Measurements from ENCODE around the gene ZNF576.
"Not testable (repeated sequence)": the region's sequence is repeated elsewhere in the genome, so short reads cannot be mapped to it uniquely, and the experiment has no call there.

Gene ZNF576, protein sequence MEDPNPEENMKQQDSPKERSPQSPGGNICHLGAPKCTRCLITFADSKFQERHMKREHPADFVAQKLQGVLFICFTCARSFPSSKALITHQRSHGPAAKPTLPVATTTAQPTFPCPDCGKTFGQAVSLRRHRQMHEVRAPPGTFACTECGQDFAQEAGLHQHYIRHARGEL
- 1.9 to 6.6 reads per million in 2 donors for total RNA-seq

DNA sequence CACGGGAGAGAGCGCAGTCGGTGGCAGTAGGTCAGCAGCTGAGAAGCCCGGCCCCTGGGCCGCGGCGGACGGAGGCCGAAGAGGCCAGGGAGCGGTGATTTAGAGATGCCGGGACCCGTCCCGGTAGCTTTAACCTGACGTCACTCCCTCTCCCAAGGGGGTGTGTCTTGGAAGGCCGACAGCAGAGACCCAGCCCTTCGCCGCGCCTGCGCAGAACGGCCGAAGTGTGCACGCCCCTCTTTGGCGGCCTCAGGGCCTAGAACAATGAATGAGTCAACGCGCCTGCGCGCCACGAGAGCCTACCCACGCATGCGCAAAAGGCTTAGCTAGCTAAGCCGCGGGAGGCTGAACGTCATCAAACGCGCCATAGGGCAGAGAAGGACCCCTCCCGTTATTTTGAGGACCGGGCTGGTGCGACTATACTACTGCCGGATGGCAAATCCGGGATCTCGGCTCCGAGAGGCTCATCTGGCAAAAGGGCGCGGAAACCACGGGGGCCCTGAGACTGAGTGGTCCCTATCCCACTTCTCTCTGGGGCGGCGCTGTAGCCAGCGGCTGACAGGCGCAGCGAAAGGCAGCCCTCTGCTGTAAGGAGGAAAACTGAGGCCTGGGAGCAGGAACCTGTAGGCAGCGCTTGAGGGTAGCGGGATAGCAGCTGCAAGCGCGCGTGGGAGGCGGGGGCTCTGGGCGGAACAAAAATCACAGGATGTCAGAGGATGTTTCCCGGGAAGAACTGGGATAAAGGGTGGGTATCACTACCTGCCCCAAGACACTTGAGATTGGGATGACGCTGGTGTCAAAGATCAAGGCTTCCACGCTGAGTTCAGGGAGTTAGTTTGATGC, at the start of gene ZNF576, which contains the start of gene IRGQ:
TSS of gene ZNF576 (plus strand) at position 597 of the 843 bp plus-strand sequence. CDS start 514 bp downstream, outside the sequence.
TSS of gene IRGQ (minus strand) at position 136 of the 843 bp plus-strand sequence. CDS start 796 bp downstream, outside the sequence.
- DNase-seq: peak; percentile 98 to 100 (median 99)

DNA sequence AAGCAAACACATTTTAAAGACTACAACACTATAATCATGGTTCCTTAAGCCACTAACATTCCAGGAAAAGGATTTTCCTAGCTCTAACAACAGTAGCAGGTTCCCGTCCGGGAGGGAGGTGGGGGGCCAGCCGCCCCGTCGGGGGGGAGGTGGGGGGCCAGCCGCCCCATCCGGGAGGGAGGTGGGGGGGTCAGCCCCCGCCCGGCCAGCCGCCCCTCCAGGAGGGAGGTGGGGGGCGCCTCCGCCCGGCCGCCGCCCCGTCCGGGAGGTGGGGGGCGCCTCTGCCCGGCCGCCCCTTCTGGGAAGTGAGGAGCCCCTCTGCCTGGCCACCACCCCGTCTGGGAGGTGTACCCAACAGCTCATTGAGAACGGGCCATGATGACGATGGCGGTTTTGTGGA, 48.5 kb upstream of the ZNF576 start:
- not testable (repeated sequence) for DNase-seq

DNA sequence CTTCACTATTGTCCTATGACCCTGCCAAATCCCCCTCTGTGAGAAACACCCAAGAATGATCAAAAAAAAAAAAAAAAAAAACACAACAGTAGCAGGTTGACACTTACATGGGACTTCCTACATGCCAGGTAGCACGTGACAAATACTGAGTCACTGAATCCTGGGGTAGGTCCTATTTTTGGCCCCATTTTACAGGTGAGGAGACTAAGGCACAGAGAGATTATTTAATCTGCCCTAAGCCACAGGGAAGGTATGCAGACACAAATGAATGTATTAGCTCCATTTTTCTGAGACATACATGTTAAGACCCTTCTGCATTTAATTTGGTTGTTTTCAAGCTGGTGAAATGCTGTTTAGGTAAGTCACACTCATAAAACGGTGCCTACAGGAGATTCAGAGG, 47.7 kb upstream of the ZNF576 start:
- no peak for DNase-seq

DNA sequence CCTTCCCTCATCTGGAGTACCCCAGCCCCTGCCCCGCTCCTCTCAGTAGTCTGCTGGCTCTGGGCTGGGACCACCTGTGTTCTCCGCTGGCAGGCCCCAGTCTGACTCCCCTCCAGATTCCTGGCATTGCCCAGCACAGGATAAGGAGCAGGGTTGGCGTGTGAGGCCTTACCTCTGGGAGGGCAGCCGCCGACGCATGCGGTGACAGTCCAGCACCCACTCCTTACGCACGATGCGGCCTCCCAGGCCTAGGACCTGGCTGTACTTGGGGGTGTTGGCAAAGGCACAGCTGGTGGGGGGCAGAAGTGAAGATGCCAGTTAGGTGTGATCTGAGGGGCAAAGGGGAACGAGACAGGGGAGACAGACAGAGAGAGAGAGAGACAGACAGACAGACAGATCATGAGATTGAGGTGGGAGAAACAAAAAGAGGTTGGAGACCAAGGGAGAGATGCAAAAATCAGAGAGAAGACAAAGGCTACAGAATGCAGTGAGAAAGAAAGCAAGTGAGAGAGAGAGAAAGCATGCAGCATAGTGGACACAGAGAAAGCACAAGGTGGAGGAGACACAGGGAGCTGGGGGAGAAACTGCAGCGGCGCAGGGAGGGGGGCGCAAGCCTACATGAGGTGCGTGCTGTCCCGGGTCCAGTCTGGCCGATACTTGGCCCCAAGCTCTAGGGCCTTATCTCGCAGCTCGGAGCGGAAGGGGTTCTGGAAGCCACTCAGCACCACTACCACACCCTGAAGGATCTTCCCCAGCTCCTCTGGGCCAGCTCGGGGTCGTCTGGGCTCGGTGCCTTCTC, 44.8 kb upstream of the ZNF576 start:
- DNase-seq: no peak

DNA sequence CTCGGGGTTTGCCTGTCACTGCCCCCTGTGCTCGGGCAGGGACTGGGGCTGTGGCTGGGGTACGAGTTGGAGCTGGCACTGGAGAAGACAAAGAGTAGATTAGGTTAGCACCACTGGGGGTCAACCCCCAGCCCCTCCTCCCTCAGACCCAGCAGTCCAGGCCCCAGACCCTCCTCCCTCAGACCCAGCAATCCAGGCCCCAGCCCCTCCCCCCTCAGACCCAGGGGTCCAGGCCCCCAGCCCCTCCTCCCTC, 44.3 kb upstream of the ZNF576 start:
- DNase-seq: no peak

DNA sequence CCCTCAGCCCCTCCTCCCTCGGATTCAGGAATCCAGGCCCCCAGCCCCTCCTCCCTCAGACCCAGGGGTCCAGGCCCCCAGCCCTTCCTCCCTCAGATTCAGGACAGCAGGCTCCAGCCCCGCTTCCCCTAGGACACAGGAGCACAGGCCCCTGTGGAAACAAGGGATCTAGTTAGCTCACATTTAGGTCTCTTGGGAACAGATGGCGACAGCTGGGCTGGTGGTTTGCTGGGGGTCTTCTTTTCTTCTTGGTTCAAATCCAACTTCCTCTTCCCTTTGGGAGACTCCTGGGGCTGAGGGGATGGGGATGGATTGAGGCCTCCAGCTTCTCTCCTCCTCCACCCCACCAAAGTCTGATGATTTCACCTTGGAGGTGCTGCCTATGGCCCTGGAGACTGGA, 43.8 kb upstream of the ZNF576 start:
- no peak for DNase-seq

DNA sequence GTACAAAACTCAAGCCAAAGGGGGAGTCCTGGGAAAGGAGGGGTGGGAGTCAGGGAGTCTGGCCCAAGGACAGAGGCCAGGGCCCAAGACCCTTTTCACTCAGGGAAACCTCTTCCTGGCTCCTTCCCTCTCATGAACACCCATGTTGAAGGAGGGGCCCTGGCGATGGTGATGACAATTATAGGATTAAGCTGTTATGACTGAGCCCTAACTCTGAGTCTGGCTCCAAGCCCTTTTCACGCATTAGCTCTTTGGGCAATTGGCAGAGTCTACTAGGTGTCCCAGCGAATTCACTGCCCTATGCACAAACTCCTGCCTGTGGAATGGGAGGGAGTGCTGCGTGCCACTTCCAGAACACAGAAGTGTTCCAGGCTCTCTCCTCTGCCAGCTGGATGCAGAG, 42.7 kb upstream of the ZNF576 start:
- no peak for DNase-seq

DNA sequence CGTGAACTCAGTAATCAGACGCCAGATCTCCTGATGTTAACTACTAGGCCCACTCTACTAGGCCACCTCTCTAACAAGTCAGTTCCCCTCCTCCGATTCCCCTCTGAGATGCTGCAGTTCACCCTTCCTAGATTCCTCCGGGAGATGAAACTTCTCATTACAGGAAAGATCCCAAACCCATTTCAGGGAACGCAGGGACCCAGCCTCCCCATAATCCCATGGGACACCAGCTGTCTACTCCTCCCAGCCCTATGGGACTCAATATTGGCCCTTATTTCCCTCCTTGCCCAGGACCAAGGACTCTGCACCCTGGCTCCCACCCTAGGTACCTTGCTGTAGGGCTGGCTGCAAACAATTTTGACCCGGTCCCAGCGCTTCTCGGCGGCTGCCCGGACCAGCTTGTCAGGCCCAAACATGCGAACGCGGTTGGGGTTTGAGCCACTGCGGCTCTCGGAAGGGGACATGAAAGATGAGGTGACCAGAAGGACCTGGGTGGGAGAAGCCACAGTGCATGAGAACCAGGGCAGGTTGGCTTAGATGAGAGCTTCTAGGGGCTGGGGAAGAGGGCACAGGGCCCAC, 42.0 kb upstream of the ZNF576 start:
- DNase-seq: no peak

DNA sequence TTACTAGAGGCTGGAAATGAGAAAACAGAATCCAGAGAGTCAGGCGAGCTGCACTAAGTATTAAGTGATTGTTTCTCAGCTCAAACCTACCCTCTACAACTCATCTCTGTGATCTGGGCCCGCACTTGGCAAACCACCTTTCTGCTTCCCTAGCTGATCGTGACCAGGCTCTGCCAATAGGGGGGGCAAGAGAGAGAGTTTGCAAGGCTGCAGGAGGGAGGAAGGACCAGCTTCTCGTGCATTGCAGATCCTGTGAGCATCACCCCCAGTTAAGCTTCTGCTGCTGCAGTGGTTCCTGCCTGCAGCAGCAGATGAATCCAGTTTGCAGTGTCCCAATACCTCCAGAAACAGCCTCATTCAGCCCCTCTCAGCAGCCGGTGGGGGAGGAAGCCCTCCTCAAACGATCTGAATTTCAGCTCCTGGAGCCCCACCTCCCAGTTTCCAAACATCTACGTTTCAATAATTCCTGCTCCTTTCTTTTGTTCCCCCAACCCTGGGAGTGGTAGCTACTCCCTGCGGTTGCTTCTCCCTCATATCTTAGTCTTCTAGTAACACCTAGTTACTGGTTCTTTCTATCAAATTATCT, 41.1 kb upstream of the ZNF576 start:
- peak; percentile 42 to 85 (median 70) for DNase-seq

DNA sequence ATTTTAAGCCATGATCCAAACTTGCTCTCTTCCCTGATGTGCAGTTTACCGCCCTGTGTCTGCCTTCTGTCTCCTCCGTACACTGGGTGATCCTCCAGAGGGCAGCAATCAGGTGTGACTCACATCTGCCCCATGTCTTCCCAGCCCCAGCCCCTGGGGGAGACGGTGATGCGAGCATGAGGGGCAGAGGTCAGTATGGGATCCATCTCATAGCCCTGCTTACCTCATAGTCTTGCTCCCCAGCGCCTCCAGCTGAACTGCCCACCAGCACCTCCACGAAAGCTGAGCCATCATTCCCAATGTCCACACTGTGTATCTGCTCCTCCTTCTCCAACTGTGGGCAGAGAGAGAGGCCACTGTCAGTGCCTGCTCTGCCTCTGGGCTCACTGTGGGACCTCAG, 35.7 kb upstream of the ZNF576 start:
- no peak for DNase-seq

DNA sequence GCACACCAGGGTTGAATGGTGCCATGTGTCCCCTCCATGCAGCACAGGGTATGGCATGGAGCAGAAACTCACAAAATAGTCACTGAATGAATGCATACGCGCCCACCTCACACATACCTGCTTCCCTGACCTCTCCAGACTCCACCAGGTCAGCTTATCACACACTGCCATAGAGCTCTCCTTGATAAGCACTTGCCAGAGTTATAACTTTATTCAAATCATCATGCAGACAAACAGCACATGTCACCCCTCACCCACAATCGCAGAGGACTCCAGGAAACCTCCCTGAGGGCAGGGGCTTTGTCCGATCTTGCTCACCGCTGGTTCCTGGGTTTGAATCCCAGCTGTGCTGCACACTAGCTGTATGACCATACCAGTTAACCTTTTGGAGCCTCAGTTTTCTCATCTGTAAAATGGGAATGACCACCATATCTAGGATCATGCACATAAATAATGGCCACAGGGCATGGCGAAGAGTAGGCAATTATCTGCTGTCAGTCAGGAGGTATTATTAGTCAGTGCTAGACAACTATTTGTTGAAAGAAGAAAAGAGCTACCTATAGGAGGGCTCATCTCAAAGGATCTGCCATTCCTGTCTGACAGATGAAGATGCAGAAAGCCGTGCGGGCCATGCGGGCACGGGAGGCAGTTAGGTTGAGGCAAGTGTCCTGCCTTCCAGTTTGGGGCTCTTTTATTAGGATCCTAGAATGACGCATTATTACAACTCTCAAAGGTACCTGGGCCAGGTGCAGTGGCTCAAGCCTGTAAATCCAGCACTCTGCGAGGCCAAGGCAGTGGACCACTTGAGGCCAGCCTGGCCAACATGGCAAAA, 35.0 kb upstream of the ZNF576 start:
- no peak for DNase-seq

DNA sequence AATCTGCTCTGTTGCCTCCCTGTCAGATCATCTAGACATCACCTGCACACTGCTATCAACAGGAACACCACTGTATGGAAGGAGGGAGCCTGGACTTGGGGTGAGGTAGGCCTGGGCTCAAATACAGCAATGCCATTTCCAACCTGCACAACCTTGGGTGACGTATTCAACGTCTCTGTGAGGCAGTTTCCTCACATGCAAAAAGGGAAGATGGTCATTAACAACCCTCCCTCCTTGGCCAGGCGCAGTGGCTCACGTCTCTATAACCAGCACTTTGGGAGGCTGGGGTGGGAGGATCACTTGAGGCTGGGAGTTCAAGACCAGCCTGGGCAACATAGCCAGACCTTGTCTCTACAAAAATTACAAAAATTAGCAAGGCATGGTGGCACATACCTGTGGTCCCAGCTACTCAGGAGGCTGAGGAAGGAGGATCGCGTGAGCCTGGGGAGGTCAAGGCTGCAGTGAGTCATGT, 34.1 kb upstream of the ZNF576 start:
- no peak for DNase-seq

DNA sequence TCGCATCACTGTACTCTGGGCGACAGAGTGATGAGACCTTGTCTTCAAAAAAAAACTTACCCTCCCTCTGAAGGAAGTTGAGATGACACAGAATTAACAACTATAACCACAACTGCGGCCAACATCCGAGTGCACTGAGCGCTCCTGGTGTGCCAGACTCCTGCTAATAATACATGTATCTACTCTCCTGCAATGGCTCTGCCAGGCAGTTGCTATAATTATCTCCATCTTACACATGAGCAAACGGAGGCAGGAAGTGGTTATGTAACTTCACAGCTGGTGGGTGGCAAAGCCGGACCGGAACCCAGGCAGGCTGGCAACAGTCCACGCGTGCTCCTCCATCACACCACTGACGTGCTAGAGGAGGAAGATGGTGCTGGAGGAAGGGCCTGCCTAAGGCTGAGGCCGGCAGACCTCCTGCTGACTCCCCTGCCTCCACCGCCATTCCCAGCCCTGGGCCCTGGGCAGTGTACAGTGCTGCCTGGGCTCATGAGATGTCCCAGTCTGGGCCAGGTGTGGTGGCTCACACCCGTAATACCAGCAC, 33.6 kb upstream of the ZNF576 start:
- DNase-seq: peak; percentile 28 to 94 (median 56)

DNA sequence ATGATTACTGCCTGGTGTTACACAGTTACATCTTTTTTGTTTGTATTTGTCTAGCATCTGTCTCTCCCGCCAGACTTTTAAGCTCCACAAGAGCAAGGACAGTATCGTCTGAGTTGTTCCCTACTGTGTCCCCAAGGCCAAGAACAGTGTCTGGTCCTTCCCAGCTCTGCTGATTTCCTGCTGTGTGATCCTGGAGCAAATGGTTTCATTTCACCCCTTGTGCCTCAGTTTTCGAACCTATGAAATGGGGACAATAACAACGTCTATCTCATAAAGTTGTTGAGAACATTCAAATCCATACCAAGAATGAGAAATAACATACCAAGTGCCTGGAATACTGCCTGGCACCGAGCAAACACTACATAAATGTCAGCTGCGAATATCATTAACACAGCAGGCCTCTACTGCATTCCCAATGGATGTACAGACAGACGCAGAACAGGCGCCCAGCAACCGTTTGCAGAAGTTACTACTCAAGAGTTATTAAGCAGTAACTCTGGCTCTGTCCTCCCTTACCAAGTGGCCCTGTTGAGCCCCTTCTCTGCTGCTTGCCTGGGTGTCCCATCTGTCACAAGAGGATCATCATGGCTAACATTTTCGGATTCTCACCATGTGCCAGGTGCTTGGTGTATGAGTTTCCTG, 32.5 kb upstream of the ZNF576 start:
- DNase-seq: no peak

DNA sequence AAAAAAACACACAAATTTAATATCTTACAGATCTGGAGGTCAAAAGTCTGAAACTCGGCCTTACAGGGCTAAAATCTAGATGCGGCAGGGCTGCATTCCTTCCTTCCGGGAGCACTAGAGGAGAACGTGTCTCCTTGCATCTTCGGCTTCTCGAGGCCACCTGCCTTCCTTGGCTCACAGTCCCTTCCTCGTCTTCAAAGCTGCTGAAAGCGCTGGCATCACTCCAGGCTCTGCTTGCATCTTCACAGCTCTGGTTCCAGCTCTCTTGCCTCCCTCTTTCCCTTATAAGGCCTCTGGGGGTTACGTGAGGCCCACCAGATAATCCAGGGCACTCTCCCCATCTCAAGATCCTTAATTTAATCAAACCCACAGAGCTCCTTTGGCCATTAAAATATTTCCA, 31.6 kb upstream of the ZNF576 start:
- no peak for DNase-seq

DNA sequence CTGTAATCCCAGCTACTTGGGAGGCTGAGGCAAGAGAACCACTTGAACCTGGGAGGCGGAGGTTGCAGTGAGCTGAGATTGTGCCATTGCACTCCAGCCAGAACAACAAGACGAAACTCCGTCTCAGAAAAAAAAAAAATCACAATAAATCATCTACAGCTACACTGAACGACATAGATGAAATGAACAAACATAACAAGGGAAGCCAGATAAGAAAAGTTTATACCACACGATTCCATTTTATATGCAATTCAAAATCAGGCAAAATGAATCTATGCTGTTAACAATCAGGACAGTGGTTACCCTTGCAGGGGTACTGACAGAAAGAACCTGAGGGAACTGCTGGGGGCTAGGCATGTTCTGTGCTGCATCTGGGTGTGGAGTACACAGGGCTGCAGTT, 26.7 kb upstream of the ZNF576 start:
- no peak for DNase-seq

DNA sequence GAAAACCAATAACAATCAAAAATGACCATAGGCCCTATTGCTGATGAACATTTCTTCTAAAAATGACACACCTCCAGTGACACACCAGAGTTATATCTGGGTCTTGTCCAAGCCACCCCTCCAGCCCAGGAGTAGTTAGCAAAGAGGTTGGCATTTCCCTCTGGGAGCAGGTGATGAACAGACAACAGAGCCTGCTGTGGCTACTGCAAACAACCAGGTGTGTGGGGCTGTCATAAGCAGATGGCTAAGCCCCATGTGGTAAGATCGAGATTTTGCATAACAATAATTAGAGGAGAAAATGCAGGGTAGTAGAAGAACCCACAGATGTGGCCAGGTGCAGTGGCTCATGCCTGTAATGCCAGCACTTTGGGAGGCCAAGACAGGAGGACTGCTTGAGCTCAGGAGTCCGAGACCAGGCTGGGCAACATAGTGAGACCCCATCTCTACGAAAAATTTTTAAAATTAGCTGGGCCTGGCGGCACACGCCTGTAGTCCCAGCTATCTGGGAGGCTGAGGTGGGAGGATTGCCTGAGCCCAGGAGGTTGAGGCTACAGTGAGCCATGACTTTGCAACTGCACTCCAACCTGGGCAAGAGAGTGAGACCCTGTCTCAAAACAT, 26.1 kb upstream of the ZNF576 start:
- DNase-seq: no peak

DNA sequence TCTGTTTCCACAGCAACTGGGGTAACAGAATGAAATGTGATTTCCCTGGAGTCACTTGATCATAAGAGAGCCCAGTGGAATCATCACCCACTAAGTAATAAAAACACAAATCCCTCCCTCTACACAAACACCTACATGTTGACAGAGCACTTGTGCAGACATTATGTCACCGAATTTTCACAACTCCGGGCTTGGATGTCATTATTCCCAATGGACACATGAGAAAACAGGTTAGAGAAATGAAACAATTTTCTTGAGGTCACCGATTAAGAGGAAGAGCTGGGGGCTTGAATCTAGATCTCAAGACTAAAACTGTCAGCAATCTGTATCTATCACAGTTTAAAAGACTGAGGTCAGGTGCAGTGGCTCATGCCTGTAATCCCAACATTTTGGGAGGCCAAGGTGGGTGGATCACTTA, 24.2 kb upstream of the ZNF576 start:
- DNase-seq: no peak

DNA sequence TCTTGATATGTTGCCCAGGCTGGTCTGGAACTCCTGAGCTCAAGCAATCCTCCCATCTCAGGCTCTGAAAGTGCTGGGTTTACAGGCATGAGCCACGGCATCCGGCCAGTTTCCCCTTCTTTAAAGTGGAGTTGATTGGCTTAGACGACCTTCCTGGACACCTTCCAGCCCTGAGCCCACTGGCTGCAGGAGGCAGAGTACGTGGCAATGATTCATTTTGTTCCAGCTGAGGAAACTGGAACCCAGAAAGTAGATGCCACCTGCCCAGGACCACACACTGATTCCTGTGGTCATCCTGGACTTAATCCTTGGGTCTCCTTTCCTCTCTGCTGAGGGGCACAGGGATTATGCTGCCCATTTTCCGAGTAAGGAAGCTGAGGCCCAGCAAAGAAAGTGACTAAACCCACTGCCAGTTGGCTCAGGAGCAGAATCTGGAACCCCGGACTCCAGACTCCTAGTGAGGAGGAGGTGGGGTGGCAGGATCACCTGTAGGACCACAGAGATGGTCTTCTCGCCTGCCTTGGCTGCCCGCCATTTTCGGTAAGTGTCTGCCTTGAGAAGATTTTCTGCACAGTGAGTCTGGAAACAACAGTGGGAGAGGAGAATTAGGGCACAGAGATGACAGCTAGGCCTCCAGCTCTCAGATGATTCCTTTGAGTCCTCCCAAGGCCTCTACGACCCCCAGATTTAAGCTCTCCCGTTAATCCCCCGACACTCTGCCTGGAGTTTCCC, 21.8 kb upstream of the ZNF576 start:
- no peak for DNase-seq
